Right ventricle myocardium superior (tissue), 1 donor: Measurements from ENCODE around the gene ZNF682. TPM values are rescaled to one million over a fixed set of nuclear protein-coding genes. Genes with fewer than 3 reads are reported as not detected.
"Not testable (repeated sequence)": the region's sequence is repeated elsewhere in the genome, so short reads cannot be mapped to it uniquely, and the experiment has no call there.

ENCODE experiments used
- ATAC-seq: fragments of 200-7000 bp; cut with Tn5 transposase; one replicate; pipeline ENCODE4 v1.9.1; 2020; ENCODE audit warnings: mild to moderate bottlenecking; ENCODE audit not compliant: poor library complexity
- DNase-seq: peaks from one replicate; pipeline ENCODE4 v3.0.0-alpha.2; 2020
- intact Hi-C: fragments of 100-400 bp; cut with DNase I; formaldehyde crosslinking; loops from one replicate; pipeline ENCODE4 v1.11.2; 2022
- long read RNA-seq: library from polyadenylated mRNA; unstranded; transcript quantifications from one replicate; pipeline ENCODE4 v2.0.0, GENCODE V29; 2021
- total RNA-seq: library from RNA; stranded (reverse); fragmentation: NEBNext Ultra II Directional; extraction: Animal tissue kit (Norgen Biotek cat#: 25700); gene quantifications from one replicate; pipeline ENCODE4 v1.2.1, GENCODE V29; 2021
- donor health status: DM: no; HTN: yes; CAD: no; lungs with severe emphysema.

Gene ZNF682
- total RNA-seq = 6.3 TPM
- long read RNA-seq, partial matches to known transcripts = 1 of 11 reads
- long read RNA-seq, other reads (novel, unspliced or antisense) = 4 of 11 reads

GRCh38 chr19:20039203-20039723 is at the start of gene ZNF682:
Gene ZNF682, minus strand, starts transcription at chr19:20039505. Its CDS starts 160 bp downstream, at chr19:20039345.
- DNase-seq (peak; percentile 96), ATAC-seq (peak; percentile 99)
- intact Hi-C loops = no loop called here

DNA sequence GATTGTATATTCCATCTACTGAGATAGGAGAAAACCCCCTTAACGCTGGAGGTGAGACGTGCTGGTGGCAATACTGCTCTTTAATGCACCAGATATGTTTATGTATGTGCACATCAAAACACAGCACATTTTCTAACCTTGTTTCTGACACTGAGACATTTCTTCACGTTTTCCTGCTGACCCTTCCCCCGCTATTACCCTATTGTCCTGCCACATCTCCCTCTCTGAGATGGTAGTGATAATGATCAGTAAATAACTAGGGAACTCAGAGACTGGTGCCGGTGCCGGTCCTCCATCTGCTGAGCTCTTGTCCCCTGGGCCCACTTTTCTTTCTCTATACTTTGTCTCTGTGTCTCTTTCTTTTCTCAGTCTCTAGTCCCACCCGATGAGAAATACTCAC is 43.6 kb upstream of the ZNF682 start:
- DNase-seq, ATAC-seq, intact Hi-C loops: not testable (repeated sequence)

DNA sequence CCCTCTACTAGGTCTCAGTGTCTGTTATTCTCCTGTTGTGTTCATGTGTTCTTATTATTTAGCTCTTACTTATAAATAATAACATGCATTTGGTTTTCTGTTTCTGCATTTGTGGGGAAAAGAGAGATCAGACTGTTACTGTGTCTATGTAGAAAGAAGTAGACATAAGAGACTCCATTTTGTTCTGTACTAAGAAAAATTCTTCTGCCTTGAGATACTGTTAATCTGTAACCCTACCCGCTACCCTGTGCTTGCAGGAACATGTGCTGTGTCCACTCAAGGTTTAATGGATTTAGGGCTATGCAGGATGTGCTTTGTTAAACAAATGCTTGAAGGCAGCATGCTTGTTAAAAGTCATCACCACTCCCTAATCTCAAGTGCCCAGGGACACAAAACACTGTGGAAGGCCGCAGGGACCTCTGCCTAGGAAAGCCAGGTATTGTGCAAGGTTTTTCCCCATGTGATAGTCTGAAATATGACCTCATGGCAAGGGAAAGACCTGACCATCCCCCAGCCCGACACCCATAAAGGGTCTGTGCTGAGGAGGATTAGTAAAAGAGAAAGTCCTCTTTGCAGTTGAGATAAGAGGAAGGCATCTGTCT is 43.0 kb upstream of the ZNF682 start:
- DNase-seq, intact Hi-C loops, ATAC-seq: not testable (repeated sequence)

- intact Hi-C loops = no loop called here
- no peak for ATAC-seq
- DNase-seq = no peak
These were observed 41.4 kb upstream of the ZNF682 start for GRCh38 chr19:20080656-20081055.

DNA sequence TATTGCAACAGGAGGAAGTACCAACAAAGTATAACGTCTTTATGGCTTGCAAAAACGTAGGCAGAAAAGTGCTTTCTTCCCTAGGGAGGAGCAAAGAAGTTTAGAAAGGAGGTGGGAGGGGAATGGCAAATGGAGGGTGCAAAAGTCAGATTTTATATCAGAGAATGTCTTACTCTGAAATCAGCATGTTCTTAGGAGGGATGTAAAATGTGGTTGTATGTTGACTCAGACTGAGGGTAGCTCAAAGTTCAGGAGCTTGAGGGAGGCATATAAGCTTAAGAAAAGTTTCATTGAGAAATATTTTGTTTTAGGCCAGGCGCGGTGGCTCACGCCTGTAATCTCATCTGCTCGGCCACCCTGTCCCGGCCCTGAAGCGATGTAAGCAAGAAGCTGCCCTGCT is 40.2 kb upstream of the ZNF682 start:
- no peak for DNase-seq
- intact Hi-C loops = no loop called here
- no peak for ATAC-seq

DNA sequence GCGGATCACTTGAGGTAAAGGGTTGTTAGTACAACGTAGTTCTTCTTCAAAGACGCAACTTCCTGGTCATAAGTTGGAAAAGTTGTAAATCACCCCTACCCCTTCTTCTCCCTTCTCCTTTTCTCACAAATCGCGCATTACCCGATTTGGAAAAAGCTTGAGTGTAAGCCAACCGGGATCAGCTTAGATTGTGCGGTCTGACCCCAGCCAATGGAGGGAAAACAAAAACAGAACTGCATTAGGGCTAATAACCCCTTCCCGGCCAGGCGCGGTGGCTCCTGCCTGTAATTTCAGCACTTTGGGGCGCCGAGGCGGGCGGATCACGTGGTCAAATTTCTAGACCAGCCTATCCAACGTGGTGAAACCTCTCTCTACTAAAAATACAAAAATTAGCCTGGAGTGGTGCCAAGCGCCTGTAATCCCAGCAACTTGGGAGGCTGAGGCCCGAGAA is 39.3 kb upstream of the ZNF682 start:
- DNase-seq (peak; percentile 52), ATAC-seq (peak; percentile 36)
- intact Hi-C loops = no loop called here

DNA sequence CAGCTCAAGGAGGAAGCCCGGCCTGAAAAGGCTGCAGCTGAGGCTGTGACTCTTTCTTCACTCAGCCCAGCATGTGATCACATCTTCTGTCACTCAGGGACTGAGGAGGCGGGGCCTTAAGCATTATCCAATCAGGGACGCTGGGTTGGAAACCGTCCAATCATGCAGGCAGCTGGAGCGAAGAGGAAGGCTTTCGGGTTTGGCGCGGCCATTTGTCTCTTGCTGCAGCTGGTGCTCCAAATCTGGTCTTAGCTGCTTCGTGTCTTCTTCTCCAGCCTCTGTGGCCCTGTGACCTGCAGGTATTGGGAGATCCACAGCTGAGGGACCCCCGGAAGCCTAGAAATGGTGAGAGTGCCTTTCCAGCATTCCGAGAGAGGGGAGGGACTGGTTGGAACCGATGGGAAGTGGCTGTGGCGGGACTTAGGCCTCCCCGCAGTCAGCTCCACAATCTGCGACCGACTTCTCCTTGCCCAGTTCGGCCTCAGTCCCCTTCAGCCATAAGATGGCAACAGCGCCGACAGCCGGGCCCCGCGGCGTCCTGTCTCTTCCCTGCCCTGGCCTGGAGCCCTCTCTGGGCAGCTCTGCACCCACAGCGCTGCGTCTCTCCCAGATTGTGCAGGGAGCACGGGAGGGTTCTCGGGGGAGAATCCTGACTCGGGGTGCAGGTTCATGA is 38.6 kb upstream of the ZNF682 start, which contains the start of gene ZNF90:
ZNF90 (plus strand) TSS at position 210 of the 673 bp plus-strand sequence; CDS start at position 343, 133 bp downstream.
- intact Hi-C loops = no loop called here
- DNase-seq = peak; percentile 94

DNA sequence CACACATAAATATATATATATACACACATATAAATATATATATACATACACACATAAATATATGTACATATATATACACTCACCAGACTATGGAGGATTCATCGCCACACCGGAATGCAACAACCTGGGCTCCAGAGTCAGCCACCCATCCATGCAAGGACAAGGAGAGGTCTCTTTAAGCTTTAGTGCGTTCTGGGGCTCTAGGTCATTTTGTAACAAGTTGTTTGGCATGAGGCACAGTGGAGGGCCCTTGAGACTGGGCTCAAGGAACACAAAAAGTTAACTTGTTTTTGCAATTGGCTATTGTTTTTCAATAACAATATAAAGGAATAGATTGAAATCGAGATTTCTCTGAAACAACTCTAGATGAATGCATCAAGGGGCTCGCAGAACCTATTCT is 33.6 kb upstream of the ZNF682 start:
- intact Hi-C loops = no loop called here
- ATAC-seq = no peak
- no peak for DNase-seq

More for the DNA sequence above, 38.6 kb upstream of the ZNF682 start, which contains the start of gene ZNF90:
- peak; percentile 99 for ATAC-seq

- intact Hi-C loops = no loop called here
- ATAC-seq = no peak
- DNase-seq = no peak
These were observed 31.4 kb upstream of the ZNF682 start for GRCh38 chr19:20070691-20071090.

DNA sequence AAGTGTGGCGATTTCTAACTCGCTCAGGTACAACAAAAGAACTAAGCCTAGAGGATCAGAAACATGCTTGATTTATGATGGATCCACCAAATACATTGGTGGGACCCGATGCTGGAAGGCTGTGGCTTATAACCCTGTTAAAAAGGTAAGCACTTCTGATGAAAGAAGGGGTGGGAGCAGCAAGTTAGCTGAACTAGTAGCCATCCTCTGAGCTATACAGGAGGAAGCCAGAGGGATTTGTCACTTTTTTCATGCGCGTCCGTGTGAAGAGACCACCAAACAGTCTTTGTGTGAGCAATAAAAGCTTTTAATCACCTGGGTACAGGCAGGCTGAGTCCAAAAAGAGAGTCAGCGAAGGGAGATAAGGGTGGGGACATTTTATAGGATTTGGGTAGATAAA is 29.3 kb upstream of the ZNF682 start:
- ATAC-seq, DNase-seq, intact Hi-C loops: not testable (repeated sequence)

DNA sequence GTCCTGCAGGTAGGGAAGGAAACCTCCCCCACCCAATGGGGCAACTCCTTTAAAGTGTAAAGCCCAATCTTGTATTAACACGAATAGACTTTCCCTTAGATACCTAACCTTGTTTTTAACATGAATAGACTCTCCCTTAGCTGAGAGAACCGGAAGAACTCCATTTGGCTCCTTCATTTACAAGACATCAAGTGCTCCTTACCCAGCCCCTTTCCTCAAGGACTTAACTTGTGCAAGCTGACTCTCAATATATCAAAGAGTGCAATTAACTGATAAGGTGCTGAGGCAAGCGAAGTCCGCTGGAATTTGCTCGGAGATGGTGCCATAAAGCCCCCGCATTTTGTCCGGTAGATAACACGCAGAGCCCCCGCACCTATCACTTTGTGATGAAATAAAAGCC is 28.6 kb upstream of the ZNF682 start:
- intact Hi-C loops = no loop called here
- DNase-seq (no peak), ATAC-seq (no peak)

DNA sequence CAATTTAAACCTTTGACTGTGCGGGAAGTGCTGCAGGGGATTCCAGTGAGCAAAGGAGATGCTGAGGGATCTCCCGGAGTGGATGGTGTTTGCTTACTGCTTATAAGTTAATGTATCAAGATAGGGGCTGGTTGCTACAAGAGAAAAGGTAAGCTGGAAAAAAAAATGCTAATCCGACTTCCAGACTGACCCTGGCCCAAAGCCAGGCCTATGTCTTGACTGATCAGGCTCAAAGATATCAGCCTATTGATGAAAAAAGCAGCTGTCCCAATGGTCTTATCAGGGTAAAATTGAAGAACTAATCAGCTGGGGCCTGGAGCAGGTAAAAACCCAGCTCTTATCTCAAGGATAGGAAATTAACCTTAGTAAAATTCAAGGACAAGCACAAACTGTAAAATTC is 27.6 kb upstream of the ZNF682 start:
- ATAC-seq (no peak), DNase-seq (no peak)
- intact Hi-C loops = no loop called here

- intact Hi-C loops = no loop called here
- ATAC-seq (no peak), DNase-seq (no peak)
These were observed 21.0 kb upstream of the ZNF682 start for GRCh38 chr19:20060282-20060681.

GRCh38 chr19:20058738-20059137 is 19.4 kb upstream of the ZNF682 start:
- DNase-seq, ATAC-seq, intact Hi-C loops: not testable (repeated sequence)

- ATAC-seq (peak; percentile 99), DNase-seq (peak; percentile 98)
- intact Hi-C loops = no loop called here
These were observed 12.8 kb upstream of the ZNF682 start for GRCh38 chr19:20051841-20052768.

GRCh38 chr19:20045742-20046141 is 6.4 kb upstream of the ZNF682 start:
- ATAC-seq = peak; percentile 51
- DNase-seq, intact Hi-C loops: not testable (repeated sequence)

GRCh38 chr19:20044663-20045062 is 5.4 kb upstream of the ZNF682 start:
- DNase-seq = no peak
- ATAC-seq = peak; percentile 87
- intact Hi-C loops = no loop called here

GRCh38 chr19:20038358-20039202 is 725 bp downstream of the ZNF682 start:
- DNase-seq = no peak
- intact Hi-C loops = no loop called here
- peak; percentile 32 for ATAC-seq
